Peyer's patch (tissue), 4 donors: ENCODE measurements around the gene STK10. TPM values are rescaled to one million over a fixed set of nuclear protein-coding genes. Genes with fewer than 3 reads are reported as not detected.

ENCODE experiments used
- DNase-seq, 3 donors: peaks; one replicate each; pipeline ENCODE4 v3.0.0-alpha.2; 2017 to 2019
- H3K27ac ChIP-seq, 4 donors: fragments of 200-600 bp; sonication (generic); one replicate each; pipeline ENCODE4 v1.5.1; 2016 to 2019
- H3K27me3 ChIP-seq, 2 donors: fragments of 200-600 bp; sonication (generic); one replicate each; pipeline ENCODE4 v1.5.1; 2019
- H3K36me3 ChIP-seq, 3 donors: fragments of 200-600 bp; sonication (generic); one replicate each; pipeline ENCODE4 v1.5.1; 2016 to 2019
- H3K4me1 ChIP-seq, 4 donors: fragments of 200-600 bp; sonication (generic); one replicate each; pipeline ENCODE4 v1.5.1; 2016 to 2019
- H3K4me3 ChIP-seq, 4 donors: fragments of 200-600 bp; sonication (generic); 1 replicate in 3 of 4; 2 replicates in 1 of 4; pipeline ENCODE4 v1.5.1; 2016 to 2019; ENCODE audit warnings: mild to moderate bottlenecking in 1 of 4
- H3K9me3 ChIP-seq, 4 donors: fragments of 200-600 bp; sonication (generic); one replicate each; pipeline ENCODE4 v1.5.1; 2016 to 2019; ENCODE audit warnings: mild to moderate bottlenecking in 1 of 4
- POLR2A ChIP-seq, 2 donors: fragments of 450-650 bp; IDR thresholded peaks; one replicate each; pipeline ENCODE4 v1.5.1; 2017; ENCODE audit warnings: antibody characterized with exemption in 2 of 2, mild to moderate bottlenecking in 2 of 2, moderate library complexity in 2 of 2
- total RNA-seq, 4 donors: library from RNA; depleted of rRNA; stranded (reverse); fragments of >200 nt; gene quantifications; one replicate each; pipeline ENCODE4 v1.1.0, GENCODE V29; 2016
- TF ChIP-seq, protein P1 (sequence below), 6 experiments: fragments of 450-650 bp in 4 of 6; fragments of 200-600 bp in 2 of 6; sonication (generic) in 1 of 6; IDR thresholded peaks; one replicate each; pipeline ENCODE4 v1.5.1; 2017 to 2019; ENCODE audit warnings: antibody characterized with exemption in 6 of 6, mild to moderate bottlenecking in 3 of 6, moderate library complexity in 1 of 6

Gene STK10
- total RNA-seq, 4 donors from 2014 or later: 26.3 to 202 (median 68.1) TPM

DNA sequence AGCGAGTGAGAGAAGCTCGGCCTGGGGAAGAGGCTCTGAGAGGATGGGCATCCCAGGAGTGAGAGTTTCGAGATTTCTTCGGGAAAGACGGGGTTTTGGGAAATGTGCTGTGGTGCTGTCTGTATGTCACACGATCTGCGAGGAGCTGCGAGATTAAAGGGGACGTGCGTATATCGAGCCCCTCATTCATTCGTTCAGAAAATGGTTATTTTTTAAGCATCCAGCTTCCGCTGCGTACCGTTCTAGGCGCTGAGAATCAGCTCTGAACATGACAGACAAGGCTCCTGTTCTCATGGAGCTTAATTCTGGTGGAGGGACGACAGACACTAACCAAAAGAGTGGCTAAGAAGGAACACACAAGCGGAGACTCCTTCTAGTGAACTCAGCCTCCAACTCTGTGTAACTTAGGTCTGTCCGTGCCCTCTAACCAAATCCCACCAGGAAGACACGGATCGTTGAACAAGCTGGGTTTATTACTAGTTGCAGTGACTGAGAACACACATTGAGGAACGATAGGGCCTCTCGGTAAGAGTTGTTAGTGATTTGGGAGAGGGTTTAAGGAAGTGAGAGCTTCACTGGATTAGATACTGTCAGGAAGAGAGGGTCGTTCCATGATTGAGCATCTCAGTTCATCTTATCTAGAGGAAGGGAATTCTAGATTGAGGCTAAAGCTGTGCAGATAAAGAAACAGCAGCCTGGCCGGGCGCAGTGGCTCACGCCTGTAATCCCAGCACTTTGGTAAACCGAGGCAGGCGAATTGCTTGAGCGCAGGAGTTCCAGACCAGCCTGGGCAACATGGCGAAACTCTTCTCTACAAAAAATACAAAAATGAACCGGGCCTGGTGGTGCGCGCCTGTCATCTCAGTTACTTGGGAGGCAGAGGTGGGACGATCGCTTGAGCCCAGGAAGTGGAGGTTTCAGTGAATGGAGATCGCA, 180.6 kb downstream of the STK10 start:
- peaks cover 0 to 36% (median 3%) of the 10 kb centered on the region in 4 donors for H3K4me1 ChIP-seq
- DNase-seq: peak in 1 of 3 donors; percentile 49
- TF ChIP-seq, protein P1, sequence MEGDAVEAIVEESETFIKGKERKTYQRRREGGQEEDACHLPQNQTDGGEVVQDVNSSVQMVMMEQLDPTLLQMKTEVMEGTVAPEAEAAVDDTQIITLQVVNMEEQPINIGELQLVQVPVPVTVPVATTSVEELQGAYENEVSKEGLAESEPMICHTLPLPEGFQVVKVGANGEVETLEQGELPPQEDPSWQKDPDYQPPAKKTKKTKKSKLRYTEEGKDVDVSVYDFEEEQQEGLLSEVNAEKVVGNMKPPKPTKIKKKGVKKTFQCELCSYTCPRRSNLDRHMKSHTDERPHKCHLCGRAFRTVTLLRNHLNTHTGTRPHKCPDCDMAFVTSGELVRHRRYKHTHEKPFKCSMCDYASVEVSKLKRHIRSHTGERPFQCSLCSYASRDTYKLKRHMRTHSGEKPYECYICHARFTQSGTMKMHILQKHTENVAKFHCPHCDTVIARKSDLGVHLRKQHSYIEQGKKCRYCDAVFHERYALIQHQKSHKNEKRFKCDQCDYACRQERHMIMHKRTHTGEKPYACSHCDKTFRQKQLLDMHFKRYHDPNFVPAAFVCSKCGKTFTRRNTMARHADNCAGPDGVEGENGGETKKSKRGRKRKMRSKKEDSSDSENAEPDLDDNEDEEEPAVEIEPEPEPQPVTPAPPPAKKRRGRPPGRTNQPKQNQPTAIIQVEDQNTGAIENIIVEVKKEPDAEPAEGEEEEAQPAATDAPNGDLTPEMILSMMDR (IDR thresholded peaks at IDR 0.05): no peak
- TF ChIP-seq POLR2A (IDR thresholded peaks at IDR 0.05): no peak
- no peaks in the 10 kb centered on the region for H3K36me3 ChIP-seq
- no peaks in the 10 kb centered on the region for H3K9me3 ChIP-seq
- no peaks in the 10 kb centered on the region for H3K27me3 ChIP-seq
- H3K4me3 ChIP-seq: peak overlapping the region; percentile 69 to 96 (median 82)
- H3K27ac ChIP-seq: peak overlapping the region; percentile 93 to 95 (median 94)

DNA sequence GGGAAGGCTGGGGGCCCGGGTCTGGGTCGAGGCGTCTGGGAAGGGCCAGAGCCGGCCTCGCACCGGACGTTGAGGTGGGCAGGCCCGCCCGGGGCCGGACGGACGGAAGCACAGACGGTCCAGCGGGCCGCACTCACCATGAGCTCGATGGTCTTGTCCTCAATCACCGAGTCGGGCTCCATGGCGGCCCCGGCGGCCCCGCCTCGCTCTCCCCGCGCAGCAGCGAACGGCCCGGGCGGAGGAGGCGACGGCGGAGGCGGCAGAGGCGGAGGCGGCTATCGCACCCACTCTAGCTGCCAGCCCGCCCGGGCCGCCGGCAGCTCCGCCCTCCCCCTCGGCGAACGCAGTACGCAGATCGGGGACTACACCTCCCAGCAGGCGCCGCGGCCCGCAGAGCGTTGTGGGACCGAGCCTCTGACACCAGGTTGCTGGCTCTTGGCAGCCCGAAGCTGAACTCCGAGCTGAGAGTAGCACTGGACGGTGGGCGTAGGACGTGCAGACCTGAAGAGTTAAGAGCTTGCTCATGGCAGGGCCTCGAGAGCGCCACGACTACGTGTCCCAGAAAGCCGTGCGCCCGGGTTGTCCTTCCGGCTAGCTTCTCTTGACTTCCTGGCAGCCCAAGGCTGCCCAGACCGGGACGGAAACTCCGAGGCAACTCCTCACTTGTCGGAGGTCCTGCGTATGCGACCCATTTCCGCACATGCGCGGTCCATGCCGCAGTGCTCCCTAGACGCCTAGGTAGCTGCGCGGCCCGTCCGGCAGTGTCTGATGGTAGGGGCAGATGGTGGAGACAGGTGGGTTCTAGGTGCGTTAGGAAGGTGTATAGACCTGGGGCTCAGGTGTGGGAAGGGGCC, 181.5 kb downstream of the STK10 start, which contains the start of gene FBXW11:
FBXW11 (minus strand) TSS at position 318 of the 854 bp plus-strand sequence; CDS start at position 182, 136 bp downstream.
- peak; percentile 94 to 99 (median 95) for DNase-seq
- Histone ChIP-seq H3K27me3 (no peaks in the 10 kb centered on the region), H3K4me1 (peaks cover 0 to 37% (median 3%) of the 10 kb centered on the region in 4 donors)

DNA sequence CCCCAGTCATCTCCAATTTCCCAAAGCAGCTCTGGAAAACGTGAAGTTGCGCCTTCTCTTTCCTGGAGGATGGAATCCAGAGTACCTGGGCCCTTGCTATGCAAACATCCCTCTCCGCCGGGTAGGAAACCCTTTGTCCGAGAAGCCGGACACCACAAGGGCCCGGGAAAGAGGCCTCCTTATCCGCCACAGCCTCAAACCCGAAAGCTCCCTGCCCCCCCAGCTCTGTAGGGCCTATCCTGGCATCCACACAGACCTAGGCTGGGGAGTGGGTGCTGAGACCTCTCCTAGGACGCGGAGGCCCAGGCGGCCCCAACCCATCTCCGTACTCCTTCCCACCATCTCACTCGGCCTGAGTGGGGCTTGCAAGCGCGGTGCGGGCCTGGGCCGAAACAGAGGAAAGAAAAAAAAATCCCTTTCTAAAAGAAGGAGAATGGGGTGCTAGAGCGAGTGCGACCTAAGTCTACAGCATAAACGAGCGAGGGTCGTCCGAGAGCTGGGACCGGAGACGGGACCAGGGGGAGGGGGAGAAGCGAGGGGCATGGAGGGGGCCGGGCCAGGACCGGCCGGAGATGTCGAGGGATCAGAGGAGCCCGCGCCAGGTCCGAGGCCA, 182.2 kb downstream of the STK10 start:
- H3K4me1 ChIP-seq: peaks cover 0 to 41% (median 5%) of the 10 kb centered on the region in 4 donors

More for the DNA sequence above, 181.5 kb downstream of the STK10 start, which contains the start of gene FBXW11:
- no peaks in the 10 kb centered on the region for H3K9me3 ChIP-seq
- peak within 1 kb of the TSS; percentile 69 to 96 (median 82) for H3K4me3 ChIP-seq
- H3K36me3 ChIP-seq: no peaks in the 10 kb centered on the region
- peak within 1 kb of the TSS; percentile 93 to 95 (median 94) for H3K27ac ChIP-seq
- peak; percentile 72 to 73 for TF ChIP-seq POLR2A (IDR thresholded peaks at IDR 0.05)
- TF ChIP-seq, protein P1 (IDR thresholded peaks at IDR 0.05): peak in 1 of 6 experiments; percentile 4

DNA sequence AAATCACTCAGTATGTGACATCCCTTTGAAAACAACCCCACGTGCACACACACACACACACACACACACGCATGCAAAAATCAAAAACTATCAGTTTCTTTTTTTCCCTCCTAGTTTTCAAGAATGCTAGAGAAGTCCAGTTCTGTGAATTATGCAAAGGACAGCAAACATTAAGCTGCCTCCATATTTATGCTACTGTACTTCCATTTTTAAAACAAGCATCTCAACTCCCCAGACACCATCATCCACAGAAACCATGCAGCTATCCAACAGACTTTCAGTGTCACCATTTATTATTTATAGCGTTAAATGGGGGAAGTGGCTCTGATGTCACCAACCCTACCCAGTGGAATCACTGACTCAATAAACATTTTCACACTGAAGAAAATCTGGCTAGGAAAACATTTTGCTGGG, 183.2 kb downstream of the STK10 start:
- H3K4me3 ChIP-seq: peak overlapping the region; percentile 69 to 96 (median 82)
- peak overlapping the region in 3 of 4 donors; percentile 93 to 95 (median 94) for H3K27ac ChIP-seq
- TF ChIP-seq, protein P1 (IDR thresholded peaks at IDR 0.05): no peak
- TF ChIP-seq POLR2A (IDR thresholded peaks at IDR 0.05): no peak
- no peaks in the 10 kb centered on the region for H3K27me3 ChIP-seq
- no peaks in the 10 kb centered on the region for H3K9me3 ChIP-seq
- no peak for DNase-seq
- H3K4me1 ChIP-seq: peaks cover 0 to 41% (median 11%) of the 10 kb centered on the region in 4 donors
- H3K36me3 ChIP-seq: no peaks in the 10 kb centered on the region

More for the DNA sequence above, 182.2 kb downstream of the STK10 start:
- H3K4me3 ChIP-seq: peak overlapping the region; percentile 69 to 96 (median 82)
- no peaks in the 10 kb centered on the region for H3K9me3 ChIP-seq
- H3K27ac ChIP-seq: peak overlapping the region; percentile 93 to 95 (median 94)
- peak; percentile 26 to 60 (median 55) for DNase-seq
- TF ChIP-seq, protein P1 (IDR thresholded peaks at IDR 0.05): no peak
- no peak for TF ChIP-seq POLR2A (IDR thresholded peaks at IDR 0.05)
- H3K36me3 ChIP-seq: no peaks in the 10 kb centered on the region
- no peaks in the 10 kb centered on the region for H3K27me3 ChIP-seq

DNA sequence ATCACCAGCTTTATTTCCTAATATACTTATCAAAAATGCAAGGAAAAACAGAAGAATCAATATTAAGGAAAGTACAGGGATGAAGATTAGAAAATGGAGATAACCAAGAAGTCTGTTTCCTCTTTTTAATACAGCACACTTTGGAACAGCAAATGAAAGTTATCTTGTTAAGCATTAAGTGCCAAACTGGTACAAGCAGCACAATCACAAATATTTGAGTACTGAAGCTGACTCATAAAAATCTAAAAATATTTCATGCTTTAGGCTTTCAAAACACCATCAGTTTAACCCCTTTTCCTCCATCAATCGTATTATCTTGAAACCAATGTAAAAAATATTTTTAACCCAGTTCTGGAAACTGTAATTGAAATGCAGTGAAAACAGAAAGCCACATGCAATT, 184.3 kb downstream of the STK10 start:
- no peak overlapping the region for H3K4me3 ChIP-seq
- DNase-seq: no peak

More for the DNA sequence above, 184.3 kb downstream of the STK10 start:
- TF ChIP-seq, protein P1 (IDR thresholded peaks at IDR 0.05): no peak
- no peak for TF ChIP-seq POLR2A (IDR thresholded peaks at IDR 0.05)
- peaks cover 0 to 41% (median 16%) of the 10 kb centered on the region in 4 donors for H3K4me1 ChIP-seq
- no peaks in the 10 kb centered on the region for H3K36me3 ChIP-seq
- no peaks in the 10 kb centered on the region for H3K27me3 ChIP-seq
- no peaks in the 10 kb centered on the region for H3K9me3 ChIP-seq
- no peak overlapping the region for H3K27ac ChIP-seq
